ENCODE data around the gene HACD4.

- TF ChIP-seq CTCF (IDR thresholded peaks at IDR 0.05) (no peak), POLR2A (IDR thresholded peaks at IDR 0.05) (no peak), POLR2AphosphoS5 (IDR thresholded peaks at IDR 0.05) (no peak), EP300 (IDR thresholded peaks at IDR 0.05; ENCODE audit: low read depth) (no peak)
These were observed 11.0 kb upstream of the HACD4 start for GRCh38 chr9:21042466-21042865.
